Right lobe of liver (tissue), 6 donors: ENCODE measurements around the gene DMP1. TPM values are rescaled to one million over a fixed set of nuclear protein-coding genes. Genes with fewer than 3 reads are reported as not detected.

Experiments used
- ATAC-seq, 4 donors: fragments of 200-7000 bp; cut with Tn5 transposase; one replicate each; pipeline ENCODE4 v1.9.1; 2020; ENCODE audit warnings: mild to moderate bottlenecking in 4 of 4, moderate library complexity in 4 of 4
- DNase-seq, 3 donors: peaks; one replicate each; pipeline ENCODE4 v3.0.0-alpha.2; 2020
- H3K27ac ChIP-seq, 3 donors: fragments of 200-600 bp; one replicate each; pipeline ENCODE4 v1.8.0; 2022
- H3K27me3 ChIP-seq, 2 donors: fragments of 200-600 bp; one replicate each; pipeline ENCODE4 v1.8.0; 2022
- H3K36me3 ChIP-seq, 4 donors: fragments of 200-600 bp; sonication (generic) in 1 of 4; one replicate each; pipeline versions ENCODE4 v1.5.1 to v1.8.0; 2017 to 2022; ENCODE audit warnings: control low read depth in 1 of 4
- H3K4me1 ChIP-seq, 4 donors: fragments of 200-600 bp; sonication (generic) in 1 of 4; one replicate each; pipeline versions ENCODE4 v1.5.1 to v1.8.0; 2017 to 2022; ENCODE audit warnings: control low read depth in 1 of 4
- H3K4me3 ChIP-seq, 3 donors: fragments of 200-600 bp; one replicate each; pipeline ENCODE4 v1.8.0; 2022
- H3K9me3 ChIP-seq, 4 donors: fragments of 200-600 bp; sonication (generic) in 1 of 4; one replicate each; pipeline versions ENCODE4 v1.5.1 to v1.8.0; 2017 to 2022; ENCODE audit warnings: control low read depth in 1 of 4
- POLR2A ChIP-seq: fragments of 450-650 bp; IDR thresholded peaks from one replicate; pipeline ENCODE4 v1.6.1; 2017; ENCODE audit warnings: antibody characterized with exemption, mild to moderate bottlenecking
- WGBS: methylation state at CpG from one replicate; pipeline ENCODE4 v1.1.6; 2018; ENCODE audit warnings: low coverage, low lambda C conversion rate; ENCODE audit not compliant: insufficient coverage; ENCODE audit errors: missing lambda C conversion rate; 5-methylcytosine and 5-hydroxymethylcytosine counted together
- intact Hi-C, 2 donors: fragments of 100-400 bp; cut with DNase I; formaldehyde crosslinking; loops; one replicate each; pipeline versions ENCODE4 v1.11.2 to v1.14.1; 2022
- total RNA-seq, 6 experiments: library from RNA; depleted of rRNA in 2 of 6; stranded (reverse); fragments of >200 nt in 2 of 6; fragmentation: NEBNext Ultra II Directional in 3 of 6; extraction: Animal tissue kit (Norgen Biotek cat#: 25700) in 3 of 6; gene quantifications; one replicate each; pipeline versions ENCODE4 v1.1.0 to v1.2.4, GENCODE V29; 2016 to 2023
- TF ChIP-seq, protein P1 (sequence below), 4 donors: fragments of 200-600 bp in 3 of 4; fragments of 450-650 bp in 1 of 4; IDR thresholded peaks; one replicate each; pipeline versions ENCODE4 v1.5.1 to v1.8.0; 2016 to 2022; ENCODE audit warnings: antibody characterized with exemption in 4 of 4, mild to moderate bottlenecking in 2 of 4
- donor health status: DM: no; HTN: yes; CAD: no.
- donor health status: DM: no; HTN: no; CAD: no.
- donor health status: DM: no; HTN: no; CAD: no.
- donor health status: DM: no; HTN: yes; CAD: no.
- donor health status: DM: no; HTN: yes; CAD: no.

Gene DMP1
- total RNA-seq, 6 experiments from 2014 or later, result not detected

DNA sequence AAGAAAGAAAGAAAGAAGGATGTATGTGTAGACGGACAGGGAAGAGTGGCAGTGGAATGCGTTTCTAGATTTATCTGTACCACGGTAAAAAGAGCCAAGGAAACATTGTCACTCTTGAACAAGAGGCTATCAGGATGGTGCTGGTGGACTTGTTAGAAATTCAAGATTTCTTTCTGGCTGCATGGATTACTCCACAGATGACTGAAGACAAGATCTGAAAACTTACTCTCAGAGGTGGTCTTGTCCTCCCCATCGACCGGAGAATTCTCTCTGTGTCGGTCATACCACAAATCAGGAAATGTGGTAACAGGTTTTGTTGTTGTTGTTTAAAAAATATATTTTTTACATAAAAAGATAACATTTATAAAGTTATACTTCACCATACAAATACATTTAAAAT is 30.0 kb upstream of the DMP1 start:
- Histone ChIP-seq H3K36me3 (no peaks in the 10 kb centered on the region), H3K27ac (no peak overlapping the region), H3K4me3 (no peak overlapping the region), H3K27me3 (no peaks in the 10 kb centered on the region), H3K4me1 (no peaks in the 10 kb centered on the region), H3K9me3 (no peaks in the 10 kb centered on the region)
- ATAC-seq, result no peak
- 83% methylated on average over 6 of the region's 6 CpGs for WGBS
- no peak for TF ChIP-seq POLR2A
- TF ChIP-seq, protein P1, sequence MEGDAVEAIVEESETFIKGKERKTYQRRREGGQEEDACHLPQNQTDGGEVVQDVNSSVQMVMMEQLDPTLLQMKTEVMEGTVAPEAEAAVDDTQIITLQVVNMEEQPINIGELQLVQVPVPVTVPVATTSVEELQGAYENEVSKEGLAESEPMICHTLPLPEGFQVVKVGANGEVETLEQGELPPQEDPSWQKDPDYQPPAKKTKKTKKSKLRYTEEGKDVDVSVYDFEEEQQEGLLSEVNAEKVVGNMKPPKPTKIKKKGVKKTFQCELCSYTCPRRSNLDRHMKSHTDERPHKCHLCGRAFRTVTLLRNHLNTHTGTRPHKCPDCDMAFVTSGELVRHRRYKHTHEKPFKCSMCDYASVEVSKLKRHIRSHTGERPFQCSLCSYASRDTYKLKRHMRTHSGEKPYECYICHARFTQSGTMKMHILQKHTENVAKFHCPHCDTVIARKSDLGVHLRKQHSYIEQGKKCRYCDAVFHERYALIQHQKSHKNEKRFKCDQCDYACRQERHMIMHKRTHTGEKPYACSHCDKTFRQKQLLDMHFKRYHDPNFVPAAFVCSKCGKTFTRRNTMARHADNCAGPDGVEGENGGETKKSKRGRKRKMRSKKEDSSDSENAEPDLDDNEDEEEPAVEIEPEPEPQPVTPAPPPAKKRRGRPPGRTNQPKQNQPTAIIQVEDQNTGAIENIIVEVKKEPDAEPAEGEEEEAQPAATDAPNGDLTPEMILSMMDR (IDR thresholded peaks at IDR 0.05), result no peak
- intact Hi-C loops, result no loop called here
- no peak for DNase-seq

DNA sequence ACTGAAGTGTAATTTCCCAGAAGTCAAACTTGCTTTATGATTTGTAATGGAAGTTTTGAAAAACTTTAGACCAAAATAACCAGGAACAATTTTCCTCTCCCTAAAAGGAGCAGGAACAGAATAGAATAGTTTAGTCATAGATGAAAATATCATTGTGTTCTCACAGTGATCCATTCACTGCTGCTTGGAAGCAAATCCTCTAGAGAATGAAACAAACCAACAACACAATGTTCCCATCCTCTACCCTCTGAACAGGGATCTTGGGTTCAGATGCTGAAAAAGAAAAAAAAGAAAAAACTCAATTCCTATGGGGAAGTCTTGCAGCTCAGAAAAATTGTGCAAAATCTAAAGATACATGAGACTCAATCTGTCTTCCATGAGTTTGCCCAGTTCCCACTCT is 29.6 kb upstream of the DMP1 start:
- TF ChIP-seq, protein P1 (IDR thresholded peaks at IDR 0.05), result no peak
- TF ChIP-seq POLR2A, result no peak
- no peak for DNase-seq
- intact Hi-C loops, result no loop called here
- H3K9me3 ChIP-seq, result no peaks in the 10 kb centered on the region
- no peak overlapping the region for H3K4me3 ChIP-seq
- no peak overlapping the region for H3K27ac ChIP-seq
- no peaks in the 10 kb centered on the region for H3K4me1 ChIP-seq
- H3K36me3 ChIP-seq, result no peaks in the 10 kb centered on the region
- ATAC-seq, result no peak
- no peaks in the 10 kb centered on the region for H3K27me3 ChIP-seq

DNA sequence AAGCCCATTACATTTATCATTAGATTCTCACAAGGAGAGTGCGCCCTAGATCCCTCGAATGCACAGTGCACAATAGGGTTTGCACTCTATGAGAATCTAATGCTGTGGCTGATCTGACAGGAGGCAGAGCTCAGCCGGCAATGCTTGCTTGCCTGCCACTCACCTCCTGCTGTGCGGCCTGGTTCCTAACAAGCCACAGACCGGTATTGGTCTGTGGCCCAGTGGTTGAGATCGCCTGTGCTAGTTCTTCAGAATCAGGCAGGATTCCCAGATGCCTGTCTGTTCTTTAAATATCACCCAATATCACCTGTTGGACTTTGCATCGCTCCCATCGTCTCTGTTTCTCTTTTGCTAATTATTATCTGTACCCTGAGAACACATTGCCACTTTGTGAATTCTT is 27.8 kb upstream of the DMP1 start:
- Histone ChIP-seq H3K4me1 (no peaks in the 10 kb centered on the region), H3K36me3 (no peaks in the 10 kb centered on the region), H3K9me3 (no peaks in the 10 kb centered on the region), H3K27ac (no peak overlapping the region), H3K27me3 (no peaks in the 10 kb centered on the region), H3K4me3 (no peak overlapping the region)
- DNase-seq (no peak), ATAC-seq (no peak)
- TF ChIP-seq, protein P1 (IDR thresholded peaks at IDR 0.05), result no peak
- no peak for TF ChIP-seq POLR2A
- intact Hi-C loops, result no loop called here
- WGBS, result 39% methylated on average over 3 of the region's 8 CpGs

DNA sequence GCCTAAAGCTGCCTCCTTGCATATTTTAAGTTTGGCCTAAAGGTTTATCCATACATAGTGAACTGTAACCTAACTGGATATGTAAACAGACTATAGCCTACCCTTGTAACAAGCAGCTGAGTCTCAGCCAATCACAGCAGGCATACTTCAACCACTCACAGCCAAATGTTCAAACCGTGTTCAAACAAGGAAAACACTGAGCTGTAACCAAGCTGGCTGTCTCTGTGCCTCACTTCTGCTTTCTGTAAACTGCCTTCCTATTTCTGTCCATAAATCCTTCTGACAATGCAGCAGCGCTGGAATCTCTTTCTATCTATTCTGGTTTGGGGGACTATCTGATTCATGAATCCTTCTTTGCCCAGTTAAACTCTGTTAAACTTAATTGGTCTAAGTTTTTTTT is 25.4 kb upstream of the DMP1 start:
- no peak for TF ChIP-seq POLR2A
- TF ChIP-seq, protein P1 (IDR thresholded peaks at IDR 0.05), result no peak
- Histone ChIP-seq H3K36me3 (no peaks in the 10 kb centered on the region), H3K27me3 (no peaks in the 10 kb centered on the region), H3K27ac (no peak overlapping the region), H3K9me3 (no peaks in the 10 kb centered on the region), H3K4me1 (no peaks in the 10 kb centered on the region), H3K4me3 (no peak overlapping the region)
- ATAC-seq (no peak), DNase-seq (no peak)
- 52% methylated on average over 2 of the region's 2 CpGs for WGBS
- intact Hi-C loops, result no loop called here

DNA sequence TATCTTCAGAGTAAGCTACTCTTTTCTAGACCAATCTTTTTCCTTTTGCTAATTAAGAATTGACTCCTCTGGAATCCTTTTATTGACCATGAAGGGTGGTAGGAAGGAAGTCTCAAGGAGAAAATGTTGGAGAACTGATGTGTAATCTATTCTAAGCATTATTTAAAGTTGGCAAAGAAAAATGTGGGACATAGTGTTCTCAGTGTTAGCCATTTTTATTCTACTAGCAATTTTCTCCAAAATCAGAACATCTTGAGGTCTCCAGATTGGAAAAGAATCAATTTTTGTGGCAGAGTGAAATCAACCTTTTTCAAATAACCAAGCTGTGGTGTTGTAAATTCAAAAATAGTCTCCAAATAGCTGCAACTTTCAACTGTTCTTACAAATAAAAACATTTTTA is 18.4 kb upstream of the DMP1 start:
- TF ChIP-seq POLR2A, result no peak
- TF ChIP-seq, protein P1 (IDR thresholded peaks at IDR 0.05), result no peak
- ATAC-seq (no peak), DNase-seq (no peak)
- Histone ChIP-seq H3K9me3 (no peaks in the 10 kb centered on the region), H3K36me3 (no peaks in the 10 kb centered on the region), H3K4me1 (no peaks in the 10 kb centered on the region), H3K27ac (no peak overlapping the region), H3K27me3 (no peaks in the 10 kb centered on the region), H3K4me3 (no peak overlapping the region)
- intact Hi-C loops, result no loop called here
